WTC11 (cell line): Measurements from ENCODE around the gene NXT1. TPM values are rescaled to one million over a fixed set of nuclear protein-coding genes. Genes with fewer than 3 reads are reported as not detected.

Source experiments
- ATAC-seq: fragments of 200-7000 bp; cut with Tn5 transposase; 2 replicates; pipeline ENCODE4 v1.10.0; 2021; ENCODE audit warnings: mild to moderate bottlenecking, moderate library complexity
- CTCF ChIA-PET: fragments of 300-600 bp; sonication (Branson Sonifier 250); formaldehyde crosslinking; loops from one replicate; lab custom pipeline; 2021; ENCODE audit warnings: antibody characterized with exemption; lab: Charles Lee
- POLR2A ChIA-PET: fragments of 350-600 bp; sonication (Branson Sonifier 250); formaldehyde crosslinking; loops from one replicate; lab custom pipeline; 2021; ENCODE audit warnings: antibody characterized with exemption; lab: Charles Lee
- DNase-seq: peaks from one replicate; pipeline ENCODE4 v3.0.0; 2021; ENCODE audit warnings: low spot score
- H3K27ac Mint-ChIP-seq: 2 replicates; pipeline ENCODE4 v1.8.0; 2021; ENCODE audit warnings: mixed read lengths
- H3K27me3 Mint-ChIP-seq: 2 replicates; pipeline ENCODE4 v1.8.0; 2021; ENCODE audit warnings: low read depth, mild to moderate bottlenecking, moderate library complexity, mixed read lengths
- H3K36me3 Mint-ChIP-seq: 2 replicates; pipeline ENCODE4 v1.8.0; 2021; ENCODE audit warnings: mixed read lengths
- H3K4me1 Mint-ChIP-seq: 2 replicates; pipeline ENCODE4 v1.8.0; 2022; ENCODE audit warnings: mixed read lengths
- H3K4me3 Mint-ChIP-seq: 2 replicates; pipeline ENCODE4 v1.8.0; 2021; ENCODE audit warnings: mild to moderate bottlenecking, moderate library complexity, mixed read lengths
- H3K9me3 Mint-ChIP-seq: 2 replicates; pipeline ENCODE4 v1.8.0; 2021; ENCODE audit warnings: mixed read lengths
- ELF4 ChIP-seq: sonication (generic); formaldehyde crosslinking; IDR thresholded peaks from 2 replicates; pipeline ENCODE4 v1.8.1; 2022; ENCODE audit warnings: low read depth, mild to moderate bottlenecking, moderate library complexity, missing genetic modification reagents
- ETV6 ChIP-seq: sonication (generic); formaldehyde crosslinking; IDR thresholded peaks from 2 replicates; pipeline ENCODE4 v1.8.1; 2022; ENCODE audit warnings: mild to moderate bottlenecking, missing genetic modification reagents
- IRF2 ChIP-seq: sonication (generic); formaldehyde crosslinking; IDR thresholded peaks from 2 replicates; pipeline ENCODE4 v1.8.0; 2022; ENCODE audit warnings: low read depth, missing genetic modification reagents, borderline replicate concordance
- NR2C2 ChIP-seq: sonication (generic); formaldehyde crosslinking; IDR thresholded peaks from 2 replicates; pipeline ENCODE4 v1.8.0; 2022; ENCODE audit warnings: mild to moderate bottlenecking, missing genetic modification reagents
- OVOL2 ChIP-seq: fragments of 250-450 bp; sonication (Bioruptor Pico); IDR thresholded peaks from 2 replicates; pipeline ENCODE4 v1.9.0; 2021; ENCODE audit warnings: mild to moderate bottlenecking, borderline replicate concordance
- SMAD3 ChIP-seq: sonication (generic); formaldehyde crosslinking; IDR thresholded peaks from 2 replicates; pipeline ENCODE4 v1.8.0; 2022; ENCODE audit warnings: missing genetic modification reagents, mild to moderate bottlenecking, borderline replicate concordance
- SP1 ChIP-seq: sonication (generic); formaldehyde crosslinking; conservative IDR thresholded peaks from 2 replicates; pipeline ENCODE4 v1.8.1; 2022; ENCODE audit warnings: missing genetic modification reagents
- TCF7 ChIP-seq: sonication (generic); formaldehyde crosslinking; IDR thresholded peaks from 2 replicates; pipeline ENCODE4 v1.8.0; 2022; ENCODE audit warnings: mild to moderate bottlenecking, low read depth, missing genetic modification reagents, moderate library complexity
- ZBTB21 ChIP-seq: sonication (generic); formaldehyde crosslinking; IDR thresholded peaks from 2 replicates; pipeline ENCODE4 v1.8.1; 2023; ENCODE audit warnings: mild to moderate bottlenecking, missing genetic modification reagents, borderline replicate concordance
- ZNF138 ChIP-seq: sonication (generic); formaldehyde crosslinking; conservative IDR thresholded peaks from 2 replicates; pipeline ENCODE4 v1.8.1; 2022; ENCODE audit warnings: mild to moderate bottlenecking, moderate library complexity, missing genetic modification reagents
- total RNA-seq: library from RNA; stranded (reverse); gene quantifications from 3 replicates; pipeline ENCODE4 v1.2.3, GENCODE V29; 2021
- TF ChIP-seq, protein P1 (sequence below): sonication (generic); formaldehyde crosslinking; IDR thresholded peaks from 2 replicates; pipeline ENCODE4 v1.8.1; 2022; ENCODE audit warnings: missing genetic modification reagents, borderline replicate concordance
- TF ChIP-seq, protein P2 (sequence below): sonication (generic); formaldehyde crosslinking; IDR thresholded peaks from 2 replicates; pipeline ENCODE4 v1.8.0; 2023; ENCODE audit warnings: missing genetic modification reagents
- TF ChIP-seq, protein P3 (sequence below): sonication (generic); formaldehyde crosslinking; IDR thresholded peaks from 2 replicates; pipeline ENCODE4 v1.8.1; 2023; ENCODE audit warnings: mild to moderate bottlenecking, missing genetic modification reagents, moderate library complexity

The NXT1 gene
- total RNA-seq, 1 experiment from 2014 or later = 18.8 TPM

DNA sequence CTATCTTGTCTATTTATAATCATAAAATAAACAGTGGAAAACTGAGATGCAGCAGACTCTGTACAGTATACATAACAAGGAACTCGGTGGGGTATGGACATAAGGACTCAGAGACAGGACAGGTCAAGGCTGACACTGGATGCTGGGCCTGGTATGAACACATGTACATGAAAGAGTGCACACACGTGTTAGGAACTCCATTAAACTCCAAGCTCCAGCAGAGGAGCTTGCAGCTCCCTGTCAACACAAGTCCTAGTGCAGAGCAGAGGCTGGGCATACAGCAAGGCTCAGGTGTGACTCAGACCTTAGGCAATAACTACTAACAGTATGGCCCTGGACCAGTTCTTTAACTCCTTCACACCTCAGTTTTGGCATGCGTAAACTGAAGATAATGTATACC lies 53.6 kb downstream of the NXT1 start:
- CTCF ChIA-PET = no interaction called here
- no peaks in the 10 kb centered on the region for H3K27me3 Mint-ChIP-seq
- POLR2A ChIA-PET = no interaction called here
- peaks cover 12% of the 10 kb centered on the region; the same call in 1 of the 2 replicates for H3K36me3 Mint-ChIP-seq
- H3K9me3 Mint-ChIP-seq = no peaks in the 10 kb centered on the region
- ATAC-seq (no peak), DNase-seq (no peak)
- H3K4me3 Mint-ChIP-seq = no peak overlapping the region
- no peak overlapping the region for H3K27ac Mint-ChIP-seq
- TF ChIP-seq OVOL2 (CRISPR knock-in tag) (no peak), TCF7 (CRISPR knock-in tag) (no peak), NR2C2 (CRISPR knock-in tag) (no peak), ETV6 (no peak), SP1 (CRISPR knock-in tag) (no peak), IRF2 (no peak), ZNF138 (no peak), ZBTB21 (CRISPR knock-in tag) (no peak), ELF4 (CRISPR knock-in tag) (no peak), SMAD3 (CRISPR knock-in tag) (no peak)
- TF ChIP-seq, protein P1, sequence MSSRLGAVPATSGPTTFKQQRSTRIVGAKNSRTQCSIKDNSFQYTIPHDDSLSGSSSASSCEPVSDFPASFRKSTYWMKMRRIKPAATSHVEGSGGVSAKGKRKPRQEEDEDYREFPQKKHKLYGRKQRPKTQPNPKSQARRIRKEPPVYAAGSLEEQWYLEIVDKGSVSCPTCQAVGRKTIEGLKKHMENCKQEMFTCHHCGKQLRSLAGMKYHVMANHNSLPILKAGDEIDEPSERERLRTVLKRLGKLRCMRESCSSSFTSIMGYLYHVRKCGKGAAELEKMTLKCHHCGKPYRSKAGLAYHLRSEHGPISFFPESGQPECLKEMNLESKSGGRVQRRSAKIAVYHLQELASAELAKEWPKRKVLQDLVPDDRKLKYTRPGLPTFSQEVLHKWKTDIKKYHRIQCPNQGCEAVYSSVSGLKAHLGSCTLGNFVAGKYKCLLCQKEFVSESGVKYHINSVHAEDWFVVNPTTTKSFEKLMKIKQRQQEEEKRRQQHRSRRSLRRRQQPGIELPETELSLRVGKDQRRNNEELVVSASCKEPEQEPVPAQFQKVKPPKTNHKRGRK (CRISPR knock-in tag) = no peak
- TF ChIP-seq, protein P2, sequence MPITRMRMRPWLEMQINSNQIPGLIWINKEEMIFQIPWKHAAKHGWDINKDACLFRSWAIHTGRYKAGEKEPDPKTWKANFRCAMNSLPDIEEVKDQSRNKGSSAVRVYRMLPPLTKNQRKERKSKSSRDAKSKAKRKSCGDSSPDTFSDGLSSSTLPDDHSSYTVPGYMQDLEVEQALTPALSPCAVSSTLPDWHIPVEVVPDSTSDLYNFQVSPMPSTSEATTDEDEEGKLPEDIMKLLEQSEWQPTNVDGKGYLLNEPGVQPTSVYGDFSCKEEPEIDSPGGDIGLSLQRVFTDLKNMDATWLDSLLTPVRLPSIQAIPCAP = no peak
- TF ChIP-seq, protein P3, sequence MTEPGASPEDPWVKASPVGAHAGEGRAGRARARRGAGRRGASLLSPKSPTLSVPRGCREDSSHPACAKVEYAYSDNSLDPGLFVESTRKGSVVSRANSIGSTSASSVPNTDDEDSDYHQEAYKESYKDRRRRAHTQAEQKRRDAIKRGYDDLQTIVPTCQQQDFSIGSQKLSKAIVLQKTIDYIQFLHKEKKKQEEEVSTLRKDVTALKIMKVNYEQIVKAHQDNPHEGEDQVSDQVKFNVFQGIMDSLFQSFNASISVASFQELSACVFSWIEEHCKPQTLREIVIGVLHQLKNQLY (CRISPR knock-in tag) = no peak
- peaks cover 5% of the 10 kb centered on the region; the same call in 1 of the 2 replicates for H3K4me1 Mint-ChIP-seq

Other genes starting within 250 kb of the NXT1 start
- 9.5 to 11.2 TPM (median 10.1 TPM) in 3 replicates for gene GZF1, start 11.4 kb downstream of the NXT1 start, total RNA-seq
- gene NAPB, start 70.7 kb downstream of the NXT1 start, total RNA-seq = 12.9 to 15.1 TPM (median 13.3 TPM) in 3 replicates
- not detected in 3 replicates for gene CSTL1, start 88.9 kb downstream of the NXT1 start, total RNA-seq
- not detected in 3 replicates for gene CST11, start 102.1 kb downstream of the NXT1 start, total RNA-seq
- not detected in 3 replicates for gene CST8, start 140.3 kb downstream of the NXT1 start, total RNA-seq
- not detected in 3 replicates for gene CST9L, start 217.7 kb downstream of the NXT1 start, total RNA-seq